SK-N-MC (cell line): Measurements from ENCODE around the gene TMEM129.

Source experiments
- DNase-seq: peaks from one replicate; pipeline ENCODE4 v3.0.0-alpha.2; 2011; ENCODE audit warnings: low read depth, low spot score
- H3K27ac ChIP-seq: fragments of 200-600 bp; sonication (generic); 2 replicates; pipeline ENCODE4 v1.5.1; 2016; ENCODE audit warnings: mixed run types
- H3K36me3 ChIP-seq: fragments of 200-600 bp; sonication (generic); 2 replicates; pipeline ENCODE4 v1.6.1; 2017; ENCODE audit warnings: antibody characterized with exemption, low read length, mixed read lengths; ENCODE audit not compliant: insufficient read depth
- H3K4me3 ChIP-seq: fragments of 200-600 bp; sonication (generic); 2 replicates; pipeline ENCODE4 v1.5.1; 2016
- H3K9ac ChIP-seq: fragments of 200-600 bp; sonication (generic); 2 replicates; pipeline ENCODE4 v1.8.0; 2017; ENCODE audit warnings: mixed run types, mixed read lengths; ENCODE audit not compliant: insufficient read length
- H3K9me3 ChIP-seq: fragments of 200-600 bp; sonication (generic); 2 replicates; pipeline ENCODE4 v1.6.1; 2017; ENCODE audit warnings: low read depth, mild to moderate bottlenecking, antibody characterized with exemption, low read length, moderate library complexity, mixed read lengths
- EZH2 ChIP-seq: fragments of 200-600 bp; sonication (generic); IDR thresholded peaks from one replicate; pipeline ENCODE4 v1.6.1; 2017; ENCODE audit warnings: antibody characterized with exemption
- FOXP2 ChIP-seq: optimal IDR thresholded peaks from 2 replicates; pipeline ENCODE3; 2011; ENCODE audit warnings: mild to moderate bottlenecking, moderate library complexity; ENCODE audit not compliant: insufficient read depth; ENCODE audit errors: extremely low read length, control extremely low read depth
- POLR2AphosphoS5 ChIP-seq: IDR thresholded peaks from 2 replicates; pipeline ENCODE4 v1.6.1; 2012; ENCODE audit warnings: mild to moderate bottlenecking, low read depth, low read length, borderline replicate concordance

TMEM129 gene

GRCh38 chr4:1684506-1685234, 36.5 kb downstream of the TMEM129 start:
- Histone ChIP-seq H3K9ac (no peak overlapping the region), H3K27ac (no peak overlapping the region), H3K36me3 (no peaks in the 10 kb centered on the region), H3K4me3 (no peak overlapping the region), H3K9me3 (no peaks in the 10 kb centered on the region)
- no peak for DNase-seq
- TF ChIP-seq POLR2AphosphoS5 (no peak), EZH2 (no peak), FOXP2 (no peak)

- peak within 1 kb of the TSS; percentile 8; the same call in 1 of the 2 replicates for H3K27ac ChIP-seq
Measured at GRCh38 chr4:1683736-1684505, 37.2 kb downstream of the TMEM129 start, which contains the start of gene FAM53A. FAM53A (minus strand) TSS chr4:1684313; CDS start chr4:1668741, 15,572 bp downstream.

GRCh38 chr4:1683261-1683735, 37.8 kb downstream of the TMEM129 start:
- DNase-seq: no peak
- no peaks in the 10 kb centered on the region for H3K36me3 ChIP-seq
- H3K4me3 ChIP-seq: peak overlapping the region; percentile 83
- H3K27ac ChIP-seq: peak overlapping the region; percentile 8; the same call in 1 of the 2 replicates
- no peak for TF ChIP-seq POLR2AphosphoS5
- no peak for TF ChIP-seq FOXP2
- no peak for TF ChIP-seq EZH2
- peak overlapping the region; percentile 72 for H3K9ac ChIP-seq
- no peaks in the 10 kb centered on the region for H3K9me3 ChIP-seq

More at GRCh38 chr4:1683736-1684505, 37.2 kb downstream of the TMEM129 start, which contains the start of gene FAM53A:
- TF ChIP-seq POLR2AphosphoS5 (peak; percentile 37; the same call in 1 of the 2 replicates), EZH2 (no peak), FOXP2 (no peak)
- Histone ChIP-seq H3K9ac (peak within 1 kb of the TSS; percentile 72), H3K36me3 (no peaks in the 10 kb centered on the region), H3K4me3 (peak within 1 kb of the TSS; percentile 83), H3K9me3 (no peaks in the 10 kb centered on the region)
- DNase-seq: no peak

- H3K9me3 ChIP-seq: no peaks in the 10 kb centered on the region
- H3K27ac ChIP-seq: peak overlapping the region; percentile 8; the same call in 1 of the 2 replicates
- no peak for DNase-seq
- H3K36me3 ChIP-seq: no peaks in the 10 kb centered on the region
- H3K9ac ChIP-seq: peak overlapping the region; percentile 72
- peak overlapping the region; percentile 83 for H3K4me3 ChIP-seq
- no peak for TF ChIP-seq FOXP2
- no peak for TF ChIP-seq POLR2AphosphoS5
- TF ChIP-seq EZH2: no peak
Measured at GRCh38 chr4:1682860-1683259, 38.3 kb downstream of the TMEM129 start.

- no peak for TF ChIP-seq POLR2AphosphoS5
- no peak for TF ChIP-seq FOXP2
- no peak for TF ChIP-seq EZH2
- H3K36me3 ChIP-seq: no peaks in the 10 kb centered on the region
- H3K9ac ChIP-seq: no peak overlapping the region
- no peak for DNase-seq
- H3K4me3 ChIP-seq: no peak overlapping the region
- no peak overlapping the region for H3K27ac ChIP-seq
- H3K9me3 ChIP-seq: no peaks in the 10 kb centered on the region
Measured at GRCh38 chr4:1678244-1678643, 42.9 kb downstream of the TMEM129 start.

- H3K4me3 ChIP-seq: no peak overlapping the region
- DNase-seq: no peak
- H3K36me3 ChIP-seq: no peaks in the 10 kb centered on the region
- H3K9me3 ChIP-seq: no peaks in the 10 kb centered on the region
- H3K27ac ChIP-seq: no peak overlapping the region
- no peak overlapping the region for H3K9ac ChIP-seq
- TF ChIP-seq EZH2 (no peak), FOXP2 (no peak), POLR2AphosphoS5 (no peak)
Measured at GRCh38 chr4:1676605-1677525, 44.3 kb downstream of the TMEM129 start.

- Histone ChIP-seq H3K9ac (no peak overlapping the region), H3K27ac (no peak overlapping the region), H3K4me3 (no peak overlapping the region), H3K9me3 (no peaks in the 10 kb centered on the region), H3K36me3 (no peaks in the 10 kb centered on the region)
- DNase-seq: no peak
- no peak for TF ChIP-seq FOXP2
- no peak for TF ChIP-seq EZH2
- TF ChIP-seq POLR2AphosphoS5: no peak
Measured at GRCh38 chr4:1675802-1676137, 45.4 kb downstream of the TMEM129 start.

GRCh38 chr4:1675136-1675801, 45.9 kb downstream of the TMEM129 start:
- no peaks in the 10 kb centered on the region for H3K9me3 ChIP-seq
- no peak for DNase-seq
- no peak for TF ChIP-seq FOXP2
- no peak for TF ChIP-seq POLR2AphosphoS5
- TF ChIP-seq EZH2: no peak

More at GRCh38 chr4:1675136-1675801, 45.9 kb downstream of the TMEM129 start:
- Histone ChIP-seq H3K36me3 (no peaks in the 10 kb centered on the region), H3K4me3 (no peak overlapping the region), H3K9ac (no peak overlapping the region), H3K27ac (no peak overlapping the region)
